CD4-positive, alpha-beta T cell treated with Interleukin-12 subunit alpha and Interleukin-12 subunit beta, for 1 hour (primary cell): Measurements from ENCODE around the gene IFIT3.
"Not testable (repeated sequence)": the region's sequence is repeated elsewhere in the genome, so short reads cannot be mapped to it uniquely, and the experiment has no call there.

ENCODE experiments used
- DNase-seq: peaks from one replicate; pipeline ENCODE4 v3.0.0-alpha.2; 2020

Gene IFIT3, protein sequence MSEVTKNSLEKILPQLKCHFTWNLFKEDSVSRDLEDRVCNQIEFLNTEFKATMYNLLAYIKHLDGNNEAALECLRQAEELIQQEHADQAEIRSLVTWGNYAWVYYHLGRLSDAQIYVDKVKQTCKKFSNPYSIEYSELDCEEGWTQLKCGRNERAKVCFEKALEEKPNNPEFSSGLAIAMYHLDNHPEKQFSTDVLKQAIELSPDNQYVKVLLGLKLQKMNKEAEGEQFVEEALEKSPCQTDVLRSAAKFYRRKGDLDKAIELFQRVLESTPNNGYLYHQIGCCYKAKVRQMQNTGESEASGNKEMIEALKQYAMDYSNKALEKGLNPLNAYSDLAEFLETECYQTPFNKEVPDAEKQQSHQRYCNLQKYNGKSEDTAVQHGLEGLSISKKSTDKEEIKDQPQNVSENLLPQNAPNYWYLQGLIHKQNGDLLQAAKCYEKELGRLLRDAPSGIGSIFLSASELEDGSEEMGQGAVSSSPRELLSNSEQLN

DNA sequence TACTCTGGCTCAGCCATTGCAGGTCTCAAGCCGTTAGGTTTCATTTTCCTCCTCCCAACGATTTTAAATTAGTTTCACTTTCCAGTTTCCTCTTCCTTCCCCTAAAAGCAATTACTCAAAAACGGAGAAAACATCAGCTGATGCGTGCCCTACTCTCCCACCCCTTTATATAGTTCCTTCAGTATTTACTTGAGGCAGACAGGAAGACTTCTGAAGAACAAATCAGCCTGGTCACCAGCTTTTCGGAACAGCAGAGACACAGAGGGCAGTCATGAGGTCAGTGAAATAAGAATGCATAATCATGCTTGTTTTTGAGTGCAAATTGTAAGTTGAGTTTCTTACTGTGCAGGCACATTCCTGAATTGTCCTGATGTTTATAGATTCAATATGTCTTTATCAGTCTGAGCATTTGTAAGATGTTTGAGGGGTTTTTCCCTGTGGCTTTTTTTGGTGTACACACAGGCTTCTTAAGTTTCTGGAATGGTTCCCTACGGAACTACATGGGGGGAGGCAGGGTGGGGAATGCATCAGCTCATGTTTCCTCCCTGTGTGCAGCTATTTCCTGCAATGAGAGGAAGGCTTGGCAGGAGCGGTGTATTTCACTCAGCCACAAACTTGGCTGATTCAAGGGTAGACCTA is at the start of gene IFIT3:
IFIT3 (plus strand) TSS at position 195 of the 639 bp plus-strand sequence; CDS start at position 272, 77 bp downstream.
- DNase-seq = peak; percentile 43

DNA sequence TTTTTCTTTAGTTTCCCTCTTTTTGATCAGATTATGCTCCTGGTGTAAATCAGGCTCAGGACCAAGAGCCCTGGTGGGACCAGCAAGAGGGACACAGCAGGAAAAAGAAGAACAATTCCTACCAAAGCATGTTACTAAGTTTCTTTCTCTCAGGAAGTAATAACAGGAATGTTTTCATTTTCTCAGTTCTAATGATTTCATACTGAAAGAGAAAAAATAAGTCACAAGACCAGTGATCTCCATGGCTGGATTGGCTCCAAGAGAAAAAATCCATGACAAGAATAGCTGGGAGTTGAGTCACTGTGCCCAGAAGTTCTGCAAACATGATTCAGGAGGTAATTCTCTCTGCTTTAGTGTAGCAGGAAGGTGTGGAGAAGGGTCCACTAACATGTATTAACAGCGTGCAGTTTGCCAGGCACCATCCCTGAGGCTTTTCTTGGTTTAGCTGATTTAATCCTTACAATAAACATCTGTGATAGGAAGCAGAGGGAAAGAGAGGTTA is 49.7 kb upstream of the IFIT3 start:
- DNase-seq = no peak

DNA sequence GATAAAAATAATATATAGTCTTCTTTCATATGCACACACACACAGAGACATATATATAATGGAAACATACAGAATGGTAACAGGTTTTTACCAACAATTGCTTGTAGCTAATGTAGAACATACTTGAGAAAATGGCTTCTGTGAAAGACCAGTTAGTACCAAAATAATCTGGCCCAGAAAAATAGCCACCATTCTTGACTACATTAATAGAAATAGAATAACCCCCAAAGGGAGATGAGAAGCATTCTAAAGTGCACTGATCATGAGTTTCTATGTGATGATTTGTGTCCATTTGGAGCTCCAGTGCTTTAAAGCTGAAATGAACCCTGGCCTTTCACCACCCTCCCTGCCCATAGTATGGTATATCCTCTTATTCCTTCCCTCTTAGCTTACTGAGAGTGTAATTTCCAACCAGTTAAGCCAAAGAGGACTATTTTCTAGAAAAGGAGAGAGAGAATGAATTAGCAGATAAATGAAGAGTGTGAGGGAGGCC is 48.9 kb upstream of the IFIT3 start:
- DNase-seq = no peak

DNA sequence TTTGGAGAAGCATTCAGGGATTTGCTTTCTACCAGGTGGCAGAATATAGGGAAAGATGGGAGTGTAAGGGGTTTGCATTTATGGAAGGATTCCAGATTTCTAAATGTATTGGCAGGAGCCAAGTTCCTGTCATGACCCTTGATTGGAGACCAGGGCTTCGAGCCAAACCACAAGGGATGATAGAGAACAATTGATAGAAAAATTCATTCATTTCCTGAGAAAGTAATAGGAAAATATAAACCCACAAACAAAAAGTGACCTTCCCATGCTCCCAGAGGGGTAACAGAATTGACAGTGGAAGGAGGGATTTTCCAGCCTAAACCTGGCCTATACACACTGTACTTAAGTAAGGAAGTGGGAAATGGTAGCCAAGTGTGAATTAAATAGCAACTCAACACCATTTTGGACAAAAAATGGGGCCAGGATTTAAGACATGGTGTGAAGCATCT is 48.4 kb upstream of the IFIT3 start:
- no peak for DNase-seq

DNA sequence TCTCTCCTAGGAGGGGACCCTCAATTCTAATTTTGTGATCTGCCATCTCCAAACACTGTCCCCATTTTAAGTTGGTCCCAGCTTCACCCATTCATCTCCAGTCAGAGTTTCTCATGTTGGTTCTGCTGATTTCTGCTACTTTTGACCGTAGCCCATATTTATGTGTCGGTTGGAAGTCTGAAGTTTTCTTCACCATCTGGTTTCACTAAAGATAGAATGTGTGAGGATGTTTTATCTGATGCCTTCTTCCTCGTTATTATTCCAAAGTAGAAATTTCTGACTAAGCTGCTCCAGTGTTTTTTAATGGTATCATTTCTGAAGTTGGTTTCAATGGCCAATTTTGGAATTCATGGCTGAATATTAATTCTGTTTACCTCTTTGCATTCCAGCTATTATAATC is 47.3 kb upstream of the IFIT3 start:
- DNase-seq = no peak

DNA sequence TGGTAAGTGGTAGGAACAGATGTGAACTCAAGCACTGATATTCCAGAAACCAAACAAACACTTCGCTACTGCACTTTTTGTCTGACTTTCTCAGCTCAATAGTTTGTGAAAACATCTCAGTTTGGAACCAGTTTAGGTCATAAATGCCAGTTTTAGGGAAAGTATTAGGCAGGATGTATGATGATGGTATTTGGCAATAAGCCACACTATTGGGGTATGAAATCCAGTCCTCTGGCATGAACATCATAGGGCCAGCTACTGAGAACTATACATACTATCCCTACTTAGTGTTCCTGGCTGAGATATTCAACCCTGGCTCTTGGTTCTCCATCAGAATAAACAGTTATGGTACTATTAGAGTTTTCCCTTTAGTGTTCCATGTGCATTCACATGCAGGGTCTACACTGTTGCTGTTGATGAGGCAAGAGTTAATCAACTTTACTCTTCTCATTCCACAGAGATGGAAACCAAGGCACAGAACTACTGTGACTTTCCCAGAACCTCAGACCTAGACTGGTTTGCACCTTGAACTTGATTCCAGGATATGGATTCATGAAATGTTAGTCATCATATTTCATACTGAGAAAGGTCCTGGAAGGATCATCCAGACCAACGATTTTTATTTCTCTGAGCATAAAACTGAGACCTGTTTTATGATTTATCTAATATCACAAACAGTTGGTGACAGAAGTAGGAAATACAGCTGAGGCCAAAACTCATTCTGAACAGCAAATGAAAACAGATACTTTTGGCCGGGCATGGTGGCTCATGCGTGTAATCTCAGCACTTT is 46.0 kb upstream of the IFIT3 start:
- DNase-seq = no peak

DNA sequence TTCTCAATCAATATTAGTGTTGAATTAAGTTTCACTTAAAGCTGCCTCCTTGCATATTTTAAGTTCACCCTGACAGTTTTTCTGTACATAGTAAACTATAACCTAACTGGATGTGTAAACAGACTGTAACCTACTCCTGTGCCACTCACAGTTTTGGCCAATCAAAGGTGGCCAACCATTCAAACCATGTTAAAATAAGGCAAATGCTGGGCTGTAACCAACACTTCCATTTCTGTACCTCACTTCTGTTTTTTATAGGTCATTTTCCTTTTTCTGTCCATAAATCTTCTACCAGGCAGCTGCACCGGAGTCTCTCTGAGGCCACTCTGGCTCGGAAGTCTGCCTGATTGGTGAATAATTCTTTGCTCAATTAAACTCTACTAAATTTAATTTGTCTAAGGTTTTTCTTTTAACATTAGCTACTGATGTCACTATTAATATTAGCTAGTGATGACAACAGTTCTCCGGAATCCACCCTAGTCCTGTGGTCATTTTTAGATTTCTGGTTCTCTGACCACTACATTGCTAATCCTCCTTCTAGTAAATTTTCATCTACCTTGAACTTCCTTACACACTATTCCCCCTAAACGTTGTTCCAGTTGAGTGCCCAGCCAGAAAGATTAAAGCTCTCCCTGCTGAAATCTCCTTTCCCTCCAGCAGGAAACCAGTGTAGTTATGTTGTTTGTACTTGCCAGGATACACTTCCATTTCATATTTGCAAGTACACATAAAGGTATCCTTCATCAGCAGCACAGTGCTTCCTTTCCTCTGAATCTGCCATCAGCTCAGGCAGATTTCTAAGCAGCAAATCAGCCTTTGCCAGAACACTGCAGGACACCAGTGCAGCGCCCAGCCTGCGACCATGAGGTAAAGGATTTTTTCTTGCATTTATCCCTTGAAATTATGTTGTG is 44.5 kb upstream of the IFIT3 start:
- no peak for DNase-seq

DNA sequence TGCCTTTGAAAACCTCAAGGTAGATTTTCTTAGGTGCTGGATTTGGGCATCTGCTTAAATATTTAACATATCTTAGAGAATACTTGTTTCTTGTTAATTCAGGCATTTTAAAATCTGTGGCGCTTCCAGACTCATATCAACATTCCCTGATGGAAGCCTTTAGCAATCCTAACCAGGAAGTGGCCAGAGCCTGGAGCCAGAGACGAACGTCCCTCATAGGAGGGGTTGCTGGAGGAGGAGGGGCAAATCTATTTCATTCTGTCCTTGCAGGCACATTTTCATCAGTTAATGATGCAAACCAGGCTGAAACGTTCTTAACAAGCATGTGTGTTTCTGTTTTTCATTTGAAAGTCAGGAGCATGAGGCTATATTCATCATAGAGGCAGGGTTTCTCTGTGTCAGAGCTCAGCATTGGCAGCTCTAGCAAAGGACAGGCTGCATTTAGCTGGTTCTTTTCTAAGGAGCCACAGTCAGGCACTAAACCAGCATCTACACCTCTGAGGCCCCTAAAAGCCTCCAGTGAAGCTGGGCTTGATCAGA is 43.8 kb upstream of the IFIT3 start:
- no peak for DNase-seq

DNA sequence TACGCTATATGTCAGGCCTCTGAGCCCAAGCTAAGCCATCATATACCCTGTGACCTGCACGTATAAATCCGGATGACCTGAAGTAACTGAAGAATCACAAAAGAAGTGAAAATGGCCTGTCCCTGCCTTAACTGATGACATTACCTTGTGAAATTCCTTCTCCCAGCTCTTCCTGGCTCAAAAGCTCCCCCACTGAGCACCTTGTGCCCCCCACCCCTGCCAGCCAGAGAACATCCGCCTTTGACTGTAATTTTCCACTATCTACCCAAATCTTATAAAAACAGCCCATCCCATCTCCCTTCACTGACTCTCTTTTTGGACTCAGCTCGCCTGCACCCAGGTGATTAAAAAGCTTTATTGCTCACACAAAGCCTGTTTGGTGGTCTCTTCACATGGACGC is 43.1 kb upstream of the IFIT3 start:
- DNase-seq = not testable (repeated sequence)

DNA sequence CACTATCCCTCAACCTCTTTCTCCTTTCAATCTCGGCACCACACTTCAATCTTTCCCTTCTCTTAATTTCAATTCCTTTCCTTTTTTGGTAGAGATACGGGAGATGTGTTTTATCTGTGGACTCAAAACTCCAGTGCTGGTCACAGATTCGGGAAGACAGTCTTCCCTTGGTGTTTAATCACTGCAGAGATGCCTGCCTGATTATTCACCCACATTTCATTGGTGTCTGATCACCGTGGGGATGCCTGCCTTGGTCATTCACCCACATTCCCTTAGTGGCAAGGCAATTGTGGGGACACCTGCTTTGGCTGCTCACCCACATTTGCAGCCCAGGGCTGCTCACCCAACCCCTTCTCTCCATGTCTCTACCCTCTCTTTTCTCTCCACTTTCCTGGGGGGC is 42.5 kb upstream of the IFIT3 start:
- DNase-seq = not testable (repeated sequence)

DNA sequence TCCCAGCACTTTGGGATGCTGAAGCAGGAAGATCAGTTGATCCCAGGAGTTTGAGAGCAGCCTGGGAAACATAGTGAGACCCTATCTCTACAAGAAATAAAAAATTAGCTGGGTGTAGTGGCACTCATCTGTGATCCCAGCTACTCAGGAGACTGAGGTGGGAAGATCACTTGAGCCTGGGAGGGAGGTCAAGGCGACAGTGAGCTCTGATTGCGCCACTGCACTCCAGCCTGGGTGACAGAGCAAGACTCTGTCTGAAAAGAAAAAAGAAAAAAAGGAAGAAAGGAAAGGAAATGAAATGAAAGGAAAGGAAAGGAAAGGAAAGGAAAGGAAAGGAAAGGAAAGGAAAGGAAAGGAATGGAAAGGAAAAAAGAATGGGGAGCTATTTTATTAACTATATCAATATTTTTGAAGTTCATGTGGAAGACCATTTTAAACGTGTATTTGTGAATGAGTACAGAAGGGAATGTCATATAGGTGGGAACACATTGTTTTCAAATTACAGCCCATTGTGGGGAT is 33.0 kb upstream of the IFIT3 start:
- no peak for DNase-seq

DNA sequence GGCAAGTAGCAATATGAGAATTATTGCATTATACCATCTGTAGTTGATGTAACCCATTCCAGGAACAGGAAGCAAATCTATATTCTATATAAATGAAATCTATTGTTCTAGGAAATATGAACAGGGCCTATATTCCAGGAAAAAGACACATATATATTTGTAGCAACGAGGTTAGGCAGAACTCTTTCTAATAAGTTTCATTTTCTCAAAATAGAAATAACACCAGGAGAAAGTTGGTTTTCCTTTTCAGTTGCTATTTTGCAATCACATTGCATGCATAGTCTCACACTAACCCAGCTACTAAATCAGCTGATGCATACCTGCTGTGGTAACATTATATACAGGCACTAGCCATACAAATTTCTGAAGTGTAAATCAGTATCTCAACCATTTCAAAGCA is 32.2 kb upstream of the IFIT3 start:
- no peak for DNase-seq

DNA sequence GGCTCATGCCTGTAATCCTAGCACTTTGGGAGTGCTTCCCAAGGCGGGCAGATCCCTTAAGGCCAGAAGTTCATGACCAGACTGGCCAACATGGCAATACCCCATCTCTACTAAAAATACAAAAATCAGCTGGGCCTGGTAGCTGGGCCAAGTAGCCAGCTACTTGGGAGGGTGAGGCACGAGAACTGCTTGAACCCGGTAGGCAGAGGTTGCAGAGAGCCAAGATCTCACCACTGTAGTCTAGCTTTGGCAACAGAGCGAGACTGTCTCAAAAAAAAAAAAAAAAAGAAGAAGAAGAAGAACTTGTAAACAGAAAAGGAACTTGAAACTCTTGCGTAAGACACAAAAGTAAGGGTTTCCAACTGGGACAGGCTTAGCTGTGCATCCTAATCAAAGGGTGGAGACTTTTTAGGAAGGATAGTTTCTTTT is 31.6 kb upstream of the IFIT3 start:
- DNase-seq = no peak

DNA sequence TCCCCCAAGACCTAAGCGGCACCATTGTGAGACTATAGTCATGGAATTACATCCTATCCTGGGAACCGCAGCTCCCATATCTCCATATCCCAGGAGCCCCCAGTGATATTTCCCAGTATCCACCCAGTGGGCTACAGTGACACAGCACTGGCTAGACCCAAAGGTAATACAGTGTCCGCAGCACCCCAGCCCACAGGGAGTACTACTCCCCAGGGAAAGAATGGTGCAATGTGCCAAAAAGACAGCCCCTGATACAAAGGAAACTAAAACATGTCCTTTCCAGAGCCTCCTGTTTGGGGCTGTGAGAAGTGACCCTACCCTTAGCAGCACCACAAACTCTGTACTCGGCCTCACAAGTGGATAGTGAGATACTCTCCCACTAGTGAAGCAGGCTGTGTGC is 30.4 kb upstream of the IFIT3 start:
- no peak for DNase-seq

DNA sequence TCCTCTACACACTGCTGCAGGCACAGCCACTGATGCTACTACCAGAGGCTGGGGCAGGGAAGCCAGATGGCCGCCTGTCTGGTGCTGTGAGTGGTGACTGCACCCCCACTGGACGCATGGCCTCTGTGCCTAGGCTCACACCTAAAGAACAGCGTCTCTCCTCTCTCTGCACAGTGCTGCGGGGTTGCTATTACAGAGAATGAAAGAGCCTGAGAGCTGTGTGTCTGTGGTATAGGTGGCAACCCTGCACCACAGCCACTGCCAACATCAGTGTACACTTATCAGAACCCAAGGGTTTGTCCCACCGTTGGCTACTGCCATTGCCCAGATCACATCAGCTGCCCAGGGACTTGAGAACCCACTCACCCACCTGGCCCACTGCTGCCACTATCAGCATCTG is 30.0 kb upstream of the IFIT3 start:
- DNase-seq = no peak

DNA sequence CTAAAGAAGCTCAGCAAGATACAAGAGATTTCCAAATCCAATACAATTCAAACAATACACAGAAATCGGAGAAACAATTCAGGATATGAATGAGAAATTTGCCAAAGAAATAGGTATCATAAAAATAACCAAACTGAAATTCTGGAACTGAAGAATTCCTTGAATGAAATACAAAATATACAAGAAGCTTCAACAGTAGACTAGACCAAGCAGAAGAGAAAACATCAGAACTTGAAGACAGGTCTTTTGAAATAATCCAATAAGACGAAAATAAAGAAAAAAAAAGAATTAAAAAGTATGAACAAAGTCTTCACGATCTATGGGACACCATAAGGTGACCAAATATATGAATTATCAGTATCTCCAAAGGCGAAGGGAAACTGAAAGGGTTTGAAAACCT is 28.8 kb upstream of the IFIT3 start:
- no peak for DNase-seq

DNA sequence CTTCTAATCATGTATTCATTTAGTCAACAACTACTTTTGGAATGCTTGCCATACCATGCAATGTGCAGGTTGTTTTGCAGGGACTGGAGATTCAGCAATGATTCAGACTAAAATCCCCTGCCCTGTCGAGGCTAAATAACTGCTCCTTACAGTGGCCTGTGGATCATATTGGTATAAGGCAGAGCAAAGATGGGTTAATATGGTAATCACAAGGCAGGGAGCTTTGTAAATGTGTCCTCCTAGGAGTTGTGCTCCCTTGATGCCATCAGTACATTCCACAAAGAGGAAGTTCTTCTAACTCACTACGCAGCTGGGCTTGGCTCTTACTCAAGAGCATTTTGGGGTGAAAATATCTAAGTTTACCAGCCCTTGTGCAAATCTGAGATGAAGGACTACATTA is 26.6 kb upstream of the IFIT3 start:
- DNase-seq = peak; percentile 35

DNA sequence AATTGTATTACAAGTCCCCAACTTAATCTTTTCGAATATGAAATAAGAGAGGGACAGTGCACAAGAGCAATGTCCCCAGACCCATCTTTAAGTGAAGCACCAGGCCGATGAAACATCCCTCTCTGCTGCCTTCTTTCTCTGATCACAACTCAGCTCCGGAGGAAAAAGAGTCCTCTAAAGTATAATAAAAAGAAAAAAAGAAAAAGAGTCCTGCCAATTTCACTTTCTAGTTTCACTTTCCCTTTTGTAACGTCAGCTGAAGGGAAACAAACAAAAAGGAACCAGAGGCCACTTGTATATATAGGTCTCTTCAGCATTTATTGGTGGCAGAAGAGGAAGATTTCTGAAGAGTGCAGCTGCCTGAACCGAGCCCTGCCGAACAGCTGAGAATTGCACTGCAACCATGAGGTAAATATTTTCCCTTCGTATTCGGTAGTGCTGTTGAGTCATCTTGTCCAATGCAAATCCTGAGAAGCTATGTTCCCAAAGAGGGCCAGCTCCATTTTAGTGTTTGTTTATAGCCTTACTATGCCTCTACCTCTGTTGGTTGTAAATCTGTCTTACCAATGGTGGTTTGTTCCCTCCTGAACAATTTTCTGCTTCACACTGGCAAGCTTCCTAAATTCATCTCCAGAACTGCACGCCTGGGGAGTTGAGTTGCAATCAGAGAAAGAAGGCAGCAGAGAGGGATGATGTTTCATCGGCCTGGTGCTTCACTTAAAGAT is 25.9 kb upstream of the IFIT3 start, which contains the start of gene IFIT2:
IFIT2 (plus strand) TSS at position 326 of the 725 bp plus-strand sequence; CDS start at position 404, 78 bp downstream.
- peak; percentile 72 for DNase-seq

DNA sequence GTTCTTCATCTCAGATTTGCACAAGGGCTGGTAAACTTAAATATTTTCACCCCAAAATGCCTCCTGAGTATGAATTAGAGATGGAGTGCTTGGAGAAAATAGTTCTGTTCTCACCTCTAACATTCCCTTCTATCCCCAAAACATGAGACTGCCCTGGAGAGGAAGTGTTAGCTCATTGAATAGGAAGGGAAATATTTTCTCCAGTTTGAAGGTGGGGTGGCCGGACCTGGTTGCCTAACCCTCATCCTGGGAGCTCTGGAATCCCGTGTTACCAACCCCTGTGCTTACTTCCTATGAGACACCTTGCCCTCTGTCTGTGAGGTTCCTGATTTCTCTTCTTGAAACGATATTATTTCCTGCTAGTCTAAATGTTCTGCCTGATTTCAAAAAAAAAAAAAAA is 25.2 kb upstream of the IFIT3 start:
- DNase-seq = no peak

DNA sequence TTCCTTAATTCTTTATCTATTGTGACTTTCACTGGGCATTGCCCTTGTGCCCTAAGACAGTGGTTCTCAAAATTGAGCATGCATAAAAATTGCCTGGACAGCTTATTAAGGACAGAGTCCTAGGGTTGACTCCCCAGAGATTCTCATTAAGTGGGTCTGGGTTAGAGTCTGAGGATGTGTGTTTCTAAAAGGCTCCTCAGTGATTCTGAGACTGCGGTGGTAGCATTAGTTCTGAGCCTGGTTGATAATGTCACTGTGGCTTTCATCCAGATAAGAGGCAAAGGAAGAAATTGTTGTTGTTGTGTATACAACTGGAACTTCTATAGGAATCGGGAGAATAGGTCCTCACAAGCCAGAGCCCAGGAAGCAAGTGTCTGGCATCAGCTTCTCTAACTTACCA is 24.6 kb upstream of the IFIT3 start:
- DNase-seq = no peak

DNA sequence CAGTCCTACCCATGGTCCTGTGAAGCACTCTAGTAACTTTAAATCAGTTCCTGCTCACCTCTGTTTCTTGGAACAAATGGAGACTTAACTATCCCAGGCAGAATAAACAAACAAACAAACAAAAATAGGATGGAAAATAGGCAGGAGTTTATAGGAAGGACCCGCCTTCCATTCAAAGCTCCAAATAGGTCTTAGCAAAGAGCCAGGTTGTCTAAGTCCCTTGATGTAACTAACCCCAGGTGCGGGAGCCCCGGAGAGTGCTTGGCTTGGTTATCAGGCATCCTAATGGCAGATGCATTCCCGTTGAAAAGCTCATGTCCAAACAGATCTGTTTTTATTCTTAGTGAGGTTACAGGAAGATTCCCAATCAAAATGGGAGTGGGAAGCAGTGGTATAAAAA is 23.8 kb upstream of the IFIT3 start:
- no peak for DNase-seq
